Kidney epithelial cell (primary cell): ENCODE data around the gene HYAL3. TPM values are rescaled to one million over a fixed set of nuclear protein-coding genes. Genes with fewer than 3 reads are reported as not detected.

Experiments
- DNase-seq: peaks from one replicate; pipeline ENCODE4 v3.0.0-alpha.2; 2010; ENCODE audit warnings: low read depth
- H3K27me3 ChIP-seq: 2 replicates; pipeline ENCODE4 v1.6.0; 2011; ENCODE audit warnings: low read length; ENCODE audit not compliant: control insufficient read depth, insufficient read depth
- H3K36me3 ChIP-seq: 2 replicates; pipeline ENCODE4 v1.5.1; 2011; ENCODE audit warnings: low read length; ENCODE audit not compliant: control insufficient read depth, insufficient read depth
- H3K4me3 ChIP-seq: 2 replicates; pipeline ENCODE4 v1.5.1; 2011; ENCODE audit warnings: low read depth, mild to moderate bottlenecking, control low read depth, low read length
- total RNA-seq: library from RNA; depleted of rRNA; stranded (reverse); fragments of >200 nt; gene quantifications from 2 replicates; pipeline ENCODE4 v1.2.3, GENCODE V29; 2015
- TF ChIP-seq, protein P1 (sequence below): IDR thresholded peaks from 2 replicates; pipeline ENCODE4 v1.5.1; 2011; ENCODE audit warnings: mild to moderate bottlenecking, moderate library complexity, low read length, control low read depth, inconsistent platforms; ENCODE audit not compliant: insufficient read depth, poor library complexity, severe bottlenecking

The HYAL3 gene, protein sequence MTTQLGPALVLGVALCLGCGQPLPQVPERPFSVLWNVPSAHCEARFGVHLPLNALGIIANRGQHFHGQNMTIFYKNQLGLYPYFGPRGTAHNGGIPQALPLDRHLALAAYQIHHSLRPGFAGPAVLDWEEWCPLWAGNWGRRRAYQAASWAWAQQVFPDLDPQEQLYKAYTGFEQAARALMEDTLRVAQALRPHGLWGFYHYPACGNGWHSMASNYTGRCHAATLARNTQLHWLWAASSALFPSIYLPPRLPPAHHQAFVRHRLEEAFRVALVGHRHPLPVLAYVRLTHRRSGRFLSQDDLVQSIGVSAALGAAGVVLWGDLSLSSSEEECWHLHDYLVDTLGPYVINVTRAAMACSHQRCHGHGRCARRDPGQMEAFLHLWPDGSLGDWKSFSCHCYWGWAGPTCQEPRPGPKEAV
- total RNA-seq, result 7.6 and 7.9 TPM in 2 replicates

DNA sequence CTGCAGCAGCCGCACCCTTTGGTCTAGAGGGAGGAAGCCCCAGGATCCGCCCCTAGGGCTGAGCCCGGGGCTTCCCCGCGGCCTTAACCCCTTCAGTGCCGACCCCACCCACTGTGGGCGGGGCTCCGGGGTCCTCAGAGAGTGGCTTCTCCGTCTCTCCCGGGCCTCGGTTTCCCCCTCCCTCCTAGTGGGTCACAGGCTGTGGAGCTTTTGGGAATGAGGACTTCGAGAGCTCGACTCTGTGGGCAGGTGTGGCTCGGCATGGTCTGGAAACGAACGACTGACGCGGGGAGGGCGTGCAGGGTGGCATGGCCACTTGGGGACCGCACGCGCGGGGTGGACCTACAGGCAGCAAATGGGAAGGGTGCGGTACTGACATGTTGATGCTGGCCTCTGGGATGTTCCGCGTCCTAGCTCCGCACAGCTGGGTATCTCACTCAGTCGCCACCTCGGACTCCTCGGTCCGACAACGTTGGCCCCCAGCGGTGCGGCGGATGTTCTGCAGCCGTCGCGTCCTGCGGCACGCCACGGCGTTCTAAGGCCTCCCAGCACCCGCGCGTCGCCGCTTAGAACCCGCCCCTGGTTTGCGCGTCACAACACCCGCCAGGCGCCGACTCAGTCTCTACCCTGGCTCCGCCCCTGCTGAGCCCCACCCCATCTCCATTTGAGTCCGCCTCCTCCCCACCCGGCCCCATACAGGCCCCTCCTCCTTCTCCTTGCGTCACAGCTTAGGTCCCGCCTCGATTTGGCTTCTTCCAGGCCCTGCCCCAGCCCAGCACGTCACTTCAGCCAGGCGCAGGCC, at the start of gene HYAL3, which contains the start of gene NAA80:
Gene HYAL3 (minus strand): TSS at position 570 of the 802 bp plus-strand sequence. CDS start 3,803 bp downstream, outside the sequence.
Gene NAA80 (minus strand): TSS at position 570 of the 802 bp plus-strand sequence. CDS start 1,942 bp downstream, outside the sequence.
- H3K36me3 ChIP-seq, result no peaks in the 10 kb centered on the region
- TF ChIP-seq, protein P1, sequence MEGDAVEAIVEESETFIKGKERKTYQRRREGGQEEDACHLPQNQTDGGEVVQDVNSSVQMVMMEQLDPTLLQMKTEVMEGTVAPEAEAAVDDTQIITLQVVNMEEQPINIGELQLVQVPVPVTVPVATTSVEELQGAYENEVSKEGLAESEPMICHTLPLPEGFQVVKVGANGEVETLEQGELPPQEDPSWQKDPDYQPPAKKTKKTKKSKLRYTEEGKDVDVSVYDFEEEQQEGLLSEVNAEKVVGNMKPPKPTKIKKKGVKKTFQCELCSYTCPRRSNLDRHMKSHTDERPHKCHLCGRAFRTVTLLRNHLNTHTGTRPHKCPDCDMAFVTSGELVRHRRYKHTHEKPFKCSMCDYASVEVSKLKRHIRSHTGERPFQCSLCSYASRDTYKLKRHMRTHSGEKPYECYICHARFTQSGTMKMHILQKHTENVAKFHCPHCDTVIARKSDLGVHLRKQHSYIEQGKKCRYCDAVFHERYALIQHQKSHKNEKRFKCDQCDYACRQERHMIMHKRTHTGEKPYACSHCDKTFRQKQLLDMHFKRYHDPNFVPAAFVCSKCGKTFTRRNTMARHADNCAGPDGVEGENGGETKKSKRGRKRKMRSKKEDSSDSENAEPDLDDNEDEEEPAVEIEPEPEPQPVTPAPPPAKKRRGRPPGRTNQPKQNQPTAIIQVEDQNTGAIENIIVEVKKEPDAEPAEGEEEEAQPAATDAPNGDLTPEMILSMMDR, result no peak

DNA sequence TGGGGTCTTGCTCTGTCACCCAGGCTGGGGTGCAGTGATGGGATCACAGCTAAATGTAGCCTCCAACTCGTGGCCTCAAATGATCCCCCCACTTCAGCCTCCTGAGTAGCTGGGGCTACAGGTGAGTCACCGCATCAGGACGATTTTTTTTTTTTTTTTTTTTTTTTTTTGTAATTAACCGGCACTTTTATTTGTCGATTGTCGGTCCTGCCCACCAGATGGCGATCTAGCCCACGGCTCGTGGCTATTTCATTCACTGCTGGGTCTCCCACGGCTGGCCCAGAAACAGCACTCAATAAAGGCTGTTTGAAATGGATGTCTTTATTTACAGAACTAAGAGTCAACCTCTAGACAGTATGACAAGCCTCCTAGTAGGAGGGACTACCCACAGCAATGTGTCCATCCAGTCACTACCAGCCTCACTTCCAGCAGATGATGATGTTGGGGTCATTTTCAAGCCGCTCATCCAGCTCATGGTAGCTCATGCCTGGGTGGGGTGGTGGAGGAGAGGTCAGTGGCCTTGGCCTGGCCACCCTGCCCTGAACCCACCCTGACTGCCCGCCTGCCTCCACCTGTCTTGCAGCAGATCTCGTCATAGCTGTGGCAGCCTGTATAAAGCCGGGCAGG, 48.1 kb upstream of the HYAL3 start:
- Histone ChIP-seq H3K4me3 (no peak overlapping the region), H3K36me3 (peaks cover 1% of the 10 kb centered on the region), H3K27me3 (no peaks in the 10 kb centered on the region)
- TF ChIP-seq, protein P1, result peak; percentile 52
- DNase-seq, result no peak

More for the DNA sequence above, at the start of gene HYAL3, which contains the start of gene NAA80:
- Histone ChIP-seq H3K27me3 (no peaks in the 10 kb centered on the region), H3K4me3 (peak within 1 kb of the TSS; percentile 94)
- DNase-seq, result peak; percentile 89

DNA sequence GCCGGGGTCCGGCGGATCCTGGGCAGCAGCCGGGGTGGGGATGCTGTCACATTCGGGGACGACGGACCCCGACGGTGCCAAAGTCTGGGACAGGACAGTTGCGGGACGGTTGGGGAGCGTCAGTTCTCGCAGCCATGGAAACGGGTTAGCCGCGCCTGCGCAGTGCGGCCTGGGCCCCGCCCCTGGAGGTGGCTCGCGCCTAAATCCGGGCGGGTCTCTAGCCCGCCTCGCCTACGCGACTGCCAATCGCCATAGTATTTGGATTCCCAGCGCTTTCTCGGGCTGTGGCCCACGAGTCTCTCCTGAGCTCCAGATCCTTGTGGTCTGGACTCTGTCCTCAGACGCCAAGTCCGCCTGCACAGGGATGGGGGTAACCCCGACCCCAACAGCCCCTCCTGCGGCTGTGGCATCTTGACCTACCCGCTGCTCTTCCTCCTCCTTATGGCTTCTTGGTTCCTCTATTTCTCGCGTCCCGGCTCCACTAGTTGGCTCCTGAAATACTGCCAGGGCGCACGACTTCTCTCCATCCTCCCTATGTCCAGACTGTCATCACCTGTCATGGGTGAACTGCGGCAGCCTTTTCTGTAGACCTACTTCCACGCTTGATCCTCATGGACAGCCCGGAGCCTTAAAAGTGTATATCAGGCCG, 46.5 kb upstream of the HYAL3 start, which contains the start of gene ZMYND10:
Gene ZMYND10 (minus strand): TSS at position 147 of the 649 bp plus-strand sequence. CDS start 153 bp downstream, outside the sequence.
- Histone ChIP-seq H3K27me3 (peaks cover 3% of the 10 kb centered on the region), H3K36me3 (peaks cover 1% of the 10 kb centered on the region), H3K4me3 (peak within 1 kb of the TSS; percentile 41)
- TF ChIP-seq, protein P1, result no peak
- no peak for DNase-seq

DNA sequence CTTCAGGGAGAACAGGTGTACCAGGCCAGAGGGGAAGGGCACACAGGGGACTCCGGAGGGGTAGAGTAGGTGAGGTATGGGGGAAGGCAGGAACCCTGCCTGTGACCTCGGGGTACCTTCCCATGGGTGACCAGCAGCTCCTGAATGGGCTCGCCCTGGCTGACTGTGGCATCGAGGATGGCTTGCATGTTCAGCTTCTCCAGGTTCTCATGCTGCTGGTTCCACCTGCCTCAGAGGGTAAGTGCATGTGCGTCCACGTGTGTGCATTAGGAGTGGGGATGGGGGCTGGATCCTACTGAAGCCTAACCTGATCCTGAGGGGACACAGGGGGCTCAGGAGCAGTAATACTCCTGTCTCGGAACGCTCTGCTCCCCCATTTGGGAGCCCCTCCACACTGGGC, 45.8 kb upstream of the HYAL3 start:
- TF ChIP-seq, protein P1, result no peak
- H3K36me3 ChIP-seq, result peaks cover 1% of the 10 kb centered on the region
- peaks cover 9% of the 10 kb centered on the region for H3K27me3 ChIP-seq
- H3K4me3 ChIP-seq, result peak overlapping the region; percentile 41
- DNase-seq, result no peak
